Stimulated activated CD4-positive, alpha-beta T cell treated with anti-CD3 and anti-CD28 coated beads, TNF-alpha, amount 100 ng/mL, for 48 hours (primary cell): ENCODE measurements around the gene TOB2.
"Not testable (repeated sequence)": the region's sequence is repeated elsewhere in the genome, so short reads cannot be mapped to it uniquely, and the experiment has no call there.

ENCODE experiments used
- DNase-seq, 3 donors: peaks; one replicate each; pipeline ENCODE4 v3.0.0-alpha.2; 2020; ENCODE audit warnings: low read depth in 3 of 3

The TOB2 gene

GRCh38 chr22:41429951-41430332, 16.7 kb downstream of the TOB2 start:
- DNase-seq, result no peak

GRCh38 chr22:41429232-41429950, 17.2 kb downstream of the TOB2 start:
- DNase-seq, result no peak

- DNase-seq, result no peak
These were observed 20.8 kb downstream of the TOB2 start for GRCh38 chr22:41425660-41426365.

GRCh38 chr22:41418717-41419116, 27.9 kb downstream of the TOB2 start:
- DNase-seq, result no peak

GRCh38 chr22:41417622-41418390, 28.8 kb downstream of the TOB2 start:
- DNase-seq, result no peak

- no peak for DNase-seq
These were observed 31.0 kb downstream of the TOB2 start for GRCh38 chr22:41415554-41415953.

- DNase-seq, result no peak
These were observed 35.4 kb downstream of the TOB2 start for GRCh38 chr22:41411021-41411851.

- no peak for DNase-seq
These were observed 36.3 kb downstream of the TOB2 start for GRCh38 chr22:41410311-41410751.

GRCh38 chr22:41408665-41409064, 37.9 kb downstream of the TOB2 start:
- DNase-seq, result no peak

- DNase-seq, result no peak
These were observed 39.2 kb downstream of the TOB2 start for GRCh38 chr22:41407433-41407832.

GRCh38 chr22:41406410-41406809, 40.2 kb downstream of the TOB2 start:
- DNase-seq, result no peak

- DNase-seq, result peak in 1 of 3 donors; percentile 14
These were observed 41.0 kb downstream of the TOB2 start for GRCh38 chr22:41405588-41405987.

- DNase-seq, result peak; percentile 73 to 84 (median 84)
These were observed 42.9 kb downstream of the TOB2 start for GRCh38 chr22:41403532-41404318.

- not testable (repeated sequence) for DNase-seq
These were observed 43.8 kb downstream of the TOB2 start for GRCh38 chr22:41402851-41403250.

- DNase-seq, result no peak
These were observed 44.6 kb downstream of the TOB2 start for GRCh38 chr22:41401781-41402648.

- no peak for DNase-seq
These were observed 47.7 kb downstream of the TOB2 start for GRCh38 chr22:41398921-41399320.

GRCh38 chr22:41397143-41397811, 49.3 kb downstream of the TOB2 start:
- DNase-seq, result no peak

- no peak for DNase-seq
These were observed 50.9 kb downstream of the TOB2 start for GRCh38 chr22:41395531-41396240.

GRCh38 chr22:41394012-41394356, 52.6 kb downstream of the TOB2 start:
- no peak for DNase-seq
